ENCODE data around the gene MID1.

Gene MID1

GRCh38 chrX:10492250-10492649, 128.1 kb downstream of the MID1 start:
- Mint-ChIP-seq H3K9me3 (no peaks in the 10 kb centered on the region), H3K4me1 (no peaks in the 10 kb centered on the region), H3K4me3 (no peak overlapping the region), H3K36me3 (no peaks in the 10 kb centered on the region), H3K27ac (no peak overlapping the region), H3K27me3 (no peaks in the 10 kb centered on the region)
- CTCF ChIA-PET = no interaction called here
- DNase-seq = no peak

GRCh38 chrX:10486373-10486772, 134.0 kb downstream of the MID1 start:
- Mint-ChIP-seq H3K4me3 (no peak overlapping the region), H3K4me1 (no peaks in the 10 kb centered on the region), H3K9me3 (no peaks in the 10 kb centered on the region), H3K27me3 (no peaks in the 10 kb centered on the region), H3K36me3 (no peaks in the 10 kb centered on the region), H3K27ac (no peak overlapping the region)
- DNase-seq = no peak
- CTCF ChIA-PET = no interaction called here

- no peaks in the 10 kb centered on the region for H3K27me3 Mint-ChIP-seq
- no peaks in the 10 kb centered on the region for H3K4me1 Mint-ChIP-seq
- CTCF ChIA-PET = no interaction called here
- DNase-seq = no peak
- H3K9me3 Mint-ChIP-seq = no peaks in the 10 kb centered on the region
- no peaks in the 10 kb centered on the region for H3K36me3 Mint-ChIP-seq
- no peak overlapping the region for H3K27ac Mint-ChIP-seq
- H3K4me3 Mint-ChIP-seq = no peak overlapping the region
These were observed 135.1 kb downstream of the MID1 start for GRCh38 chrX:10485326-10485725.

GRCh38 chrX:10484683-10485247, 135.6 kb downstream of the MID1 start:
- Mint-ChIP-seq H3K36me3 (no peaks in the 10 kb centered on the region), H3K4me3 (no peak overlapping the region), H3K9me3 (no peaks in the 10 kb centered on the region), H3K4me1 (no peaks in the 10 kb centered on the region), H3K27me3 (no peaks in the 10 kb centered on the region), H3K27ac (no peak overlapping the region)
- CTCF ChIA-PET = no interaction called here
- DNase-seq = no peak

- Mint-ChIP-seq H3K36me3 (no peaks in the 10 kb centered on the region), H3K27me3 (no peaks in the 10 kb centered on the region), H3K4me1 (no peaks in the 10 kb centered on the region), H3K27ac (no peak overlapping the region), H3K4me3 (no peak overlapping the region), H3K9me3 (peaks cover 2% of the 10 kb centered on the region)
- no peak for DNase-seq
- CTCF ChIA-PET = no interaction called here
These were observed 137.1 kb downstream of the MID1 start for GRCh38 chrX:10483191-10483831.

- H3K27ac Mint-ChIP-seq = no peak overlapping the region
- H3K36me3 Mint-ChIP-seq = no peaks in the 10 kb centered on the region
- no peaks in the 10 kb centered on the region for H3K4me1 Mint-ChIP-seq
These were observed 137.7 kb downstream of the MID1 start for GRCh38 chrX:10482708-10483107.

GRCh38 chrX:10482261-10482660, 138.1 kb downstream of the MID1 start:
- Mint-ChIP-seq H3K4me3 (no peak overlapping the region), H3K9me3 (peaks cover 2% of the 10 kb centered on the region), H3K4me1 (no peaks in the 10 kb centered on the region), H3K27me3 (no peaks in the 10 kb centered on the region), H3K27ac (no peak overlapping the region), H3K36me3 (no peaks in the 10 kb centered on the region)
- CTCF ChIA-PET = no interaction called here
- no peak for DNase-seq

More at GRCh38 chrX:10482708-10483107, 137.7 kb downstream of the MID1 start:
- DNase-seq = no peak
- peaks cover 2% of the 10 kb centered on the region for H3K9me3 Mint-ChIP-seq
- CTCF ChIA-PET = no interaction called here
- H3K4me3 Mint-ChIP-seq = no peak overlapping the region
- no peaks in the 10 kb centered on the region for H3K27me3 Mint-ChIP-seq

GRCh38 chrX:10480861-10481260, 139.5 kb downstream of the MID1 start:
- no peak for DNase-seq
- H3K27ac Mint-ChIP-seq = no peak overlapping the region
- no peaks in the 10 kb centered on the region for H3K27me3 Mint-ChIP-seq
- no peaks in the 10 kb centered on the region for H3K36me3 Mint-ChIP-seq
- CTCF ChIA-PET = no interaction called here
- H3K9me3 Mint-ChIP-seq = peaks cover 2% of the 10 kb centered on the region
- H3K4me1 Mint-ChIP-seq = no peaks in the 10 kb centered on the region
- no peak overlapping the region for H3K4me3 Mint-ChIP-seq

GRCh38 chrX:10479508-10479907, 140.9 kb downstream of the MID1 start:
- H3K27ac Mint-ChIP-seq = no peak overlapping the region
- no peaks in the 10 kb centered on the region for H3K36me3 Mint-ChIP-seq
- H3K4me1 Mint-ChIP-seq = no peaks in the 10 kb centered on the region
- no peaks in the 10 kb centered on the region for H3K27me3 Mint-ChIP-seq
- H3K4me3 Mint-ChIP-seq = no peak overlapping the region
- DNase-seq = no peak
- H3K9me3 Mint-ChIP-seq = peaks cover 2% of the 10 kb centered on the region
- CTCF ChIA-PET = no interaction called here

GRCh38 chrX:10477525-10477924, 142.9 kb downstream of the MID1 start:
- peaks cover 2% of the 10 kb centered on the region for H3K9me3 Mint-ChIP-seq
- H3K27ac Mint-ChIP-seq = no peak overlapping the region
- CTCF ChIA-PET = no interaction called here
- no peak overlapping the region for H3K4me3 Mint-ChIP-seq
- no peak for DNase-seq
- H3K4me1 Mint-ChIP-seq = no peaks in the 10 kb centered on the region
- no peaks in the 10 kb centered on the region for H3K27me3 Mint-ChIP-seq
- H3K36me3 Mint-ChIP-seq = no peaks in the 10 kb centered on the region

- Mint-ChIP-seq H3K9me3 (peaks cover 2% of the 10 kb centered on the region), H3K4me3 (no peak overlapping the region), H3K4me1 (no peaks in the 10 kb centered on the region), H3K27ac (no peak overlapping the region), H3K36me3 (no peaks in the 10 kb centered on the region), H3K27me3 (no peaks in the 10 kb centered on the region)
- CTCF ChIA-PET = no interaction called here
- no peak for DNase-seq
These were observed 145.3 kb downstream of the MID1 start for GRCh38 chrX:10474913-10475568.

GRCh38 chrX:10474510-10474909, 145.9 kb downstream of the MID1 start:
- Mint-ChIP-seq H3K27me3 (no peaks in the 10 kb centered on the region), H3K4me3 (no peak overlapping the region), H3K9me3 (peaks cover 1% of the 10 kb centered on the region), H3K36me3 (no peaks in the 10 kb centered on the region), H3K27ac (no peak overlapping the region), H3K4me1 (no peaks in the 10 kb centered on the region)
- no peak for DNase-seq
- CTCF ChIA-PET = no interaction called here

- no peak for DNase-seq
- Mint-ChIP-seq H3K4me3 (no peak overlapping the region), H3K27me3 (no peaks in the 10 kb centered on the region), H3K36me3 (no peaks in the 10 kb centered on the region), H3K27ac (no peak overlapping the region), H3K9me3 (no peaks in the 10 kb centered on the region), H3K4me1 (no peaks in the 10 kb centered on the region)
- CTCF ChIA-PET = no interaction called here
These were observed 149.0 kb downstream of the MID1 start for GRCh38 chrX:10471418-10471817.

- DNase-seq = no peak
- Mint-ChIP-seq H3K27me3 (no peaks in the 10 kb centered on the region), H3K4me1 (no peaks in the 10 kb centered on the region), H3K27ac (no peak overlapping the region), H3K36me3 (no peaks in the 10 kb centered on the region), H3K4me3 (no peak overlapping the region), H3K9me3 (no peaks in the 10 kb centered on the region)
- CTCF ChIA-PET = no interaction called here
These were observed 150.4 kb downstream of the MID1 start for GRCh38 chrX:10470009-10470408.

- CTCF ChIA-PET = no interaction called here
- H3K4me3 Mint-ChIP-seq = no peak overlapping the region
- H3K4me1 Mint-ChIP-seq = no peaks in the 10 kb centered on the region
- no peaks in the 10 kb centered on the region for H3K27me3 Mint-ChIP-seq
- no peak for DNase-seq
- no peaks in the 10 kb centered on the region for H3K9me3 Mint-ChIP-seq
- no peaks in the 10 kb centered on the region for H3K36me3 Mint-ChIP-seq
- no peak overlapping the region for H3K27ac Mint-ChIP-seq
These were observed 152.6 kb downstream of the MID1 start for GRCh38 chrX:10467793-10468192.

All from activated naive CD4-positive, alpha-beta T cell treated with anti-CD3 and anti-CD28 coated beads, Interleukin-2, amount 10 ng/mL, durations not matched to agents 7 days and 5 days (primary cell).